A673 (cell line): ENCODE results near the gene MAP1A.

ENCODE experiments used
- EZH2 ChIP-seq: fragments of 200-600 bp; sonication (generic); IDR thresholded peaks from 2 replicates; pipeline ENCODE4 v1.6.1; 2017; ENCODE audit warnings: borderline replicate concordance, low read depth, mild to moderate bottlenecking, mixed read lengths, antibody characterized with exemption, low read length; ENCODE audit not compliant: poor library complexity, severe bottlenecking
- TF ChIP-seq, protein P1 (sequence below): fragments of 300-800, 200-600 bp; sonication (generic); conservative IDR thresholded peaks from 2 replicates; pipeline ENCODE4 v1.5.1; 2017; ENCODE audit warnings: low read depth, mild to moderate bottlenecking, antibody characterized with exemption, low read length, moderate library complexity, mixed read lengths

DNA sequence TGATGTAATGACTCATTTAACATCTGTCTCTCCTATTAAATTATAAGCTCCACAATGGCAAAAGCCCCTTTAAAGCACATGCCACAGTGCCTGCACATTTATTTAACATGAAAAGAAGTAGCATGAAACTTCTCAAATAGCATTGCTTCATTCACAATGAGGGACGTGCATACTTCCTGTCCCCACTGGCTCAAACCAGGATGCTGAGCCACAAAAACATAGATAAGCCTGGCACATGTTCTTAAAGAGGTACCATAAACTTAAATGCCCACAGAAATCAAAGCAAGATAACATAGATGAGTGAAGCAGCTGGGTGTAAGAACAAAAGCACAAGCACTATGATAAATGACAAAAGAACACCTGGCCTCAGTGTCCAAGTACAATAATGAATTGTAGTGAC is 28.2 kb upstream of the MAP1A start:
- TF ChIP-seq, protein P1, sequence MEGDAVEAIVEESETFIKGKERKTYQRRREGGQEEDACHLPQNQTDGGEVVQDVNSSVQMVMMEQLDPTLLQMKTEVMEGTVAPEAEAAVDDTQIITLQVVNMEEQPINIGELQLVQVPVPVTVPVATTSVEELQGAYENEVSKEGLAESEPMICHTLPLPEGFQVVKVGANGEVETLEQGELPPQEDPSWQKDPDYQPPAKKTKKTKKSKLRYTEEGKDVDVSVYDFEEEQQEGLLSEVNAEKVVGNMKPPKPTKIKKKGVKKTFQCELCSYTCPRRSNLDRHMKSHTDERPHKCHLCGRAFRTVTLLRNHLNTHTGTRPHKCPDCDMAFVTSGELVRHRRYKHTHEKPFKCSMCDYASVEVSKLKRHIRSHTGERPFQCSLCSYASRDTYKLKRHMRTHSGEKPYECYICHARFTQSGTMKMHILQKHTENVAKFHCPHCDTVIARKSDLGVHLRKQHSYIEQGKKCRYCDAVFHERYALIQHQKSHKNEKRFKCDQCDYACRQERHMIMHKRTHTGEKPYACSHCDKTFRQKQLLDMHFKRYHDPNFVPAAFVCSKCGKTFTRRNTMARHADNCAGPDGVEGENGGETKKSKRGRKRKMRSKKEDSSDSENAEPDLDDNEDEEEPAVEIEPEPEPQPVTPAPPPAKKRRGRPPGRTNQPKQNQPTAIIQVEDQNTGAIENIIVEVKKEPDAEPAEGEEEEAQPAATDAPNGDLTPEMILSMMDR = no peak
- TF ChIP-seq EZH2 = no peak
